Measurements from ENCODE around the gene KATNB1.
A peak's percentile ranks its signal among the peaks of the same experiment; 100 is the strongest.
"Not testable (repeated sequence)": the region's sequence is repeated elsewhere in the genome, so short reads cannot be mapped to it uniquely, and the experiment has no call there.

Gene KATNB1

GRCh38 chr16:57701759-57702371 is 33.7 kb upstream of the KATNB1 start:
- DNase-seq = no peak

GRCh38 chr16:57703416-57704010 is 32.1 kb upstream of the KATNB1 start:
- no peak for DNase-seq

GRCh38 chr16:57704011-57704904 is 31.3 kb upstream of the KATNB1 start:
- DNase-seq = no peak

GRCh38 chr16:57704905-57705852 is 30.4 kb upstream of the KATNB1 start:
- no peak for DNase-seq

GRCh38 chr16:57706717-57707116 is 28.9 kb upstream of the KATNB1 start:
- DNase-seq = no peak

GRCh38 chr16:57707331-57707730 is 28.2 kb upstream of the KATNB1 start:
- DNase-seq = no peak

GRCh38 chr16:57708168-57708567 is 27.4 kb upstream of the KATNB1 start:
- no peak for DNase-seq

GRCh38 chr16:57709663-57710062 is 25.9 kb upstream of the KATNB1 start:
- DNase-seq = no peak

- no peak for DNase-seq
These were observed 24.2 kb upstream of the KATNB1 start for GRCh38 chr16:57711346-57711745.

GRCh38 chr16:57711993-57712392 is 23.6 kb upstream of the KATNB1 start:
- no peak for DNase-seq

GRCh38 chr16:57712569-57712968 is 23.0 kb upstream of the KATNB1 start:
- not testable (repeated sequence) for DNase-seq

GRCh38 chr16:57713596-57713995 is 22.0 kb upstream of the KATNB1 start:
- no peak for DNase-seq

GRCh38 chr16:57714047-57714446 is 21.5 kb upstream of the KATNB1 start:
- DNase-seq = no peak

GRCh38 chr16:57720142-57720575 is 15.4 kb upstream of the KATNB1 start:
- peak; percentile 61 for DNase-seq

GRCh38 chr16:57721356-57722209 is 14.0 kb upstream of the KATNB1 start:
- no peak for DNase-seq

GRCh38 chr16:57722210-57722499 is 13.4 kb upstream of the KATNB1 start:
- DNase-seq = no peak

- no peak for DNase-seq
These were observed 12.9 kb upstream of the KATNB1 start for GRCh38 chr16:57722651-57723050.

GRCh38 chr16:57723170-57723569 is 12.4 kb upstream of the KATNB1 start:
- no peak for DNase-seq

- DNase-seq = no peak
These were observed 11.0 kb upstream of the KATNB1 start for GRCh38 chr16:57724531-57724930.

GRCh38 chr16:57725151-57725550 is 10.4 kb upstream of the KATNB1 start:
- no peak for DNase-seq

- DNase-seq = no peak
These were observed 10.0 kb upstream of the KATNB1 start for GRCh38 chr16:57725554-57725953.

GRCh38 chr16:57725976-57726375 is 9.6 kb upstream of the KATNB1 start:
- DNase-seq = no peak
